Fibroblast of mammary gland (primary cell): ENCODE results near the gene USO1.

ENCODE experiments used
- DNase-seq: peaks from one replicate; pipeline ENCODE4 v3.0.0-alpha.2; 2010; ENCODE audit warnings: low read depth
- H3K4me3 ChIP-seq: 2 replicates; pipeline ENCODE4 v1.5.1; 2011; ENCODE audit warnings: low read depth, mild to moderate bottlenecking, low read length, moderate library complexity; ENCODE audit not compliant: control insufficient read depth
- CTCF ChIP-seq: conservative IDR thresholded peaks from 2 replicates; pipeline ENCODE4 v1.5.1; 2011; ENCODE audit warnings: low read depth, low read length, inconsistent platforms; ENCODE audit not compliant: control insufficient read depth, insufficient read depth

The USO1 gene

GRCh38 chr4:75821216-75821615, 96.8 kb downstream of the USO1 start:
- no peak for TF ChIP-seq CTCF
- H3K4me3 ChIP-seq: no peak overlapping the region
- DNase-seq: no peak

GRCh38 chr4:75821966-75822365, 97.6 kb downstream of the USO1 start:
- no peak overlapping the region for H3K4me3 ChIP-seq
- no peak for DNase-seq
- TF ChIP-seq CTCF: no peak

GRCh38 chr4:75822416-75822815, 98.0 kb downstream of the USO1 start:
- no peak for TF ChIP-seq CTCF

GRCh38 chr4:75823812-75824211, 99.4 kb downstream of the USO1 start:
- TF ChIP-seq CTCF: no peak
- H3K4me3 ChIP-seq: no peak overlapping the region
- no peak for DNase-seq

More at GRCh38 chr4:75822416-75822815, 98.0 kb downstream of the USO1 start:
- DNase-seq: no peak
- H3K4me3 ChIP-seq: no peak overlapping the region

GRCh38 chr4:75830906-75831305, 106.5 kb downstream of the USO1 start:
- TF ChIP-seq CTCF: no peak
- H3K4me3 ChIP-seq: no peak overlapping the region
- no peak for DNase-seq

GRCh38 chr4:75831856-75832405, 107.6 kb downstream of the USO1 start:
- no peak for TF ChIP-seq CTCF
- H3K4me3 ChIP-seq: no peak overlapping the region
- DNase-seq: no peak
